GM12801 (cell line): ENCODE results near the gene SLC39A11.

Experiments
- TF ChIP-seq, protein P1 (sequence below): IDR thresholded peaks from one replicate; pipeline ENCODE4 v1.5.1; 2011; ENCODE audit warnings: control low read depth; ENCODE audit not compliant: insufficient read length; ENCODE audit errors: extremely low read depth

Gene SLC39A11

DNA sequence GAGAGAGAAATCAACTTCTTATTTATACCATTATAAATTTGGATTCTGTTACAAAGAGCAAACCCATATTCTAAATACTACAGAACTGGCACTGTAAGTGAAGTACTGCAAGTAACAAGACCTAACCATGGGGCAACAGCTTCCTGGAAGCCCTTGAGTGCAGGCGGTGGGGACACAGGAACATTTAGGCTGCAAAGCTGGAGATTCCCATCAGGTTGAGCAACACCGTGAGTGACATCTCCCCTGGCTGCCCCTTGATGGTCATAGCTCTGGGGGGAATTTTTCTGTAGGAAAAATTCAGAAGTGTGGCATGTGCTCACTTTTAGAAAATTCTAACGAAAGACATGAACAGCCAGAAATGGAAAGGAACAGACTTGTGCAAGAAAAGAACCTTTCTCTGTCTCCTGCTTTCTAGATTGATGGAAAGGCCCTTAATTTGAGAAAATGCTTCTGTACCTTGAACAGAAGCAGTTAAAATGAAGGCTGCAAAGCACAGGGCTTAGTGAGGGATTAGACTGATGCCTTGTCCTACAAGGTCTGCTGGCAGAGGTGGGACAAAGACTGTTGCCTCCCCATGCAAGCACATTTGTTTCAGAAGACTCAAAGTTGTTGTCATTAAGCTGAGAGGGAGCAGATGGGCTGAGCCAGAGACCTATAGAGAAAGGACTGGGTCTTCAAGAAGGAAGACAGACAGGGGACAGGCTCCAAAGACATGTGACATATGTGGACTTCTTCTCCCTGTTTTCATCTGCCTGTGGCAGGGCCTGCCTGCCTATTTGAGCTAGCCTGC lies 380.8 kb downstream of the SLC39A11 start:
- TF ChIP-seq, protein P1, sequence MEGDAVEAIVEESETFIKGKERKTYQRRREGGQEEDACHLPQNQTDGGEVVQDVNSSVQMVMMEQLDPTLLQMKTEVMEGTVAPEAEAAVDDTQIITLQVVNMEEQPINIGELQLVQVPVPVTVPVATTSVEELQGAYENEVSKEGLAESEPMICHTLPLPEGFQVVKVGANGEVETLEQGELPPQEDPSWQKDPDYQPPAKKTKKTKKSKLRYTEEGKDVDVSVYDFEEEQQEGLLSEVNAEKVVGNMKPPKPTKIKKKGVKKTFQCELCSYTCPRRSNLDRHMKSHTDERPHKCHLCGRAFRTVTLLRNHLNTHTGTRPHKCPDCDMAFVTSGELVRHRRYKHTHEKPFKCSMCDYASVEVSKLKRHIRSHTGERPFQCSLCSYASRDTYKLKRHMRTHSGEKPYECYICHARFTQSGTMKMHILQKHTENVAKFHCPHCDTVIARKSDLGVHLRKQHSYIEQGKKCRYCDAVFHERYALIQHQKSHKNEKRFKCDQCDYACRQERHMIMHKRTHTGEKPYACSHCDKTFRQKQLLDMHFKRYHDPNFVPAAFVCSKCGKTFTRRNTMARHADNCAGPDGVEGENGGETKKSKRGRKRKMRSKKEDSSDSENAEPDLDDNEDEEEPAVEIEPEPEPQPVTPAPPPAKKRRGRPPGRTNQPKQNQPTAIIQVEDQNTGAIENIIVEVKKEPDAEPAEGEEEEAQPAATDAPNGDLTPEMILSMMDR: no peak

DNA sequence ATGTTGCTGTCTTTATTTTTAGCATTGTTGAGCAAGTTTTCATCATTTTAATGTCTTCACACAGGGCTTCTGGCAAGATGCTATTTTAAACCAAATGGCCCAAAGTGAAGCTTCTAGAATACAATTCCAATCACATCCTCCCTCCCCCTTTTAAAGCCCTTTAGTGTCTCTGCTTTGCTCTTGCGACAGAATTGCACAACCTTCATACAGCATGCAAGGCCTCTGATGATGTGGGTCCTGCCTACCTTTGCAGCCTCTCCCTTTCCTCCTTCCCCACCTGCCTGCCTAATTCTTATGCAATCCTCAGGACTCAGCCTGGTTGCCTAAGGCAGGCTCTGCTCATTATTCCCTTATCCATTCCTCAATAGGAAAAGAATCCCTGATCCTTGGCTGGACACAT lies 381.7 kb downstream of the SLC39A11 start:
- TF ChIP-seq, protein P1: no peak

DNA sequence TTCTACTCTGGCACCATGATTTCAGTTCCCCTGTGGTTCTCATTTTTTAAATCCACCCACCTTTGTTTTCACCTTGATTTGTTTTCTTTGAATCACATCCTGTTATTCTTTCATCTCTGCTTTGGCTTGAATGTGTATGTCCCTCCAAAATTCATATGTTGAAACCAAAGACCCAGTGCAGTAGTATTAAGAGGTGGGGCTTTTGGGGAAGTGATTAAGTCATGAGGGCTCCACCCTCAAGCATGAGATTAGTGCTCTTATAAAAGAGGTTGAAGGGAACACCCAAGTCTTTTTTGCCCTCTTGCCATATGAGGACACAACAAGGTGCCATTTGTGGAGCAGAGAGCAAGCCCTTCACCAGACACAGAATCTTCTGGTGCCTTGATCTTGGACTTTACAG lies 382.3 kb downstream of the SLC39A11 start:
- TF ChIP-seq, protein P1: no peak

DNA sequence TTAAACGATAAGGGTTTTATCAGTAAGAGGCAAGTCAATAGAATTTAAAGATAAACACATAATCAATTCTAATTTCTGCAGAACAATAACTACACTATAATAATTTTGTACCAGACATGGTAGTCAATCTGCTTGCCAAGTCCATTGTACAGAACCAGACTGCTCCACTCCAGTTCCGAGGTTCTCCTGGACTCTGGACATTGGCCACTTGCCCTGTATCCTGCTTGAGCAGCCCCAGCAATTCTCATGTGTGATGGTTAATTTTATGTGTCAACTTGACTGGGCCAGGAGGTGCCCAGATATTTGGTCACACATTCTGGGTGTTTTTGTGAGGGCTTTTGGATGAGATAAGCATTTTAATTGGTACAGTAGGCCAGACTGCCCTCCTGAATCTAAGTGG lies 384.6 kb downstream of the SLC39A11 start:
- TF ChIP-seq, protein P1: no peak

DNA sequence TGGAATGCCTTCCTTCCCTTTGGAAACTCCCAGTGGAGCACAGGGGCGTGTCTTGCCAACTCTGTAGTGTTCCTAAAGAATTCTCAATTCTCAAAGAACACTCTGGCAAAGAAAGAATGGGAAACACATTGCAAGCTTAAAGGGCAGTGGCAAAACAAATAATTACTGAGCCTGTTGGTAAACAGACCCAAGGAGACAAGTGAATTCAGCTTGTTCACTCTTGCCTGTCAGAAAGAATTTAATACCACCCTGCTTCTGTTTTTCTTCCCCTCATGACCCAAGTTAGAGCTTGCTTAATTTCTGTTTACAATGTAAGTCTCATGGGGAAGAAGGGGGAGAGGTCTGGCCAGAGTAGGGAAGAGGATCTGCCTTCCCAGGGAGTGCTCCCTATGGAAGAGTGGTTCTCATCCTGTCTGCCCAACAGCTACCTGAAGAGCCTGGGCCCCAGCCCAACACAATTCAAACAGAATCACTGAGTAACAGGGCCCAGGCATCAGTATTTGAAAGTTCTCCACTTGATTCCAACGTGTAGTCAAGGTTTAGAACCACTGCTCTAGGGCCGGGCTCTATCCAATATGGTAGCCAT lies 386.0 kb downstream of the SLC39A11 start:
- TF ChIP-seq, protein P1: no peak

DNA sequence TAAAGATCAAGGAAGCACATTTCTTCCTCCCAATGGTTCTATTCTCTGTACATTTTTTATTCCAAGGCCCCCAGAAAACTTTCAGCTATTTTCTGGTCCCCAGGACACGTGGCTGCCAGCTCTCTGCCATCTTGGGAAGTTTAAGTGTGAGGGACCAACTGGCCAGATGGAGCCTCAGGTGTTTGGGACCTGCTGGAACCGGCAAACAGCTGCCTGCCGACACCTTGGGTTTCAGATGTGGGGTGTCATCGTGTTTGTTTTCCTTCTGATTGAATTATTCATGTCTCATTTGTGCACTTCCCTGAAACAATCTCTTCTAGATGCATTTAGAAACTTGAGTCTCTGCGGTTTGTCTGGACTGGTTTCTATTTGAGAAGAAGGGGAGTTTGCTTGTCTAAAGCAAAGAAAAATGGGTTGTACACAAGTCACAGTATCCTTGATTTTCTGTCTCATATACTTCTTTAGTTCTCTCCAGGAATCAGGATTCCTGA lies 386.5 kb downstream of the SLC39A11 start:
- TF ChIP-seq, protein P1: no peak

DNA sequence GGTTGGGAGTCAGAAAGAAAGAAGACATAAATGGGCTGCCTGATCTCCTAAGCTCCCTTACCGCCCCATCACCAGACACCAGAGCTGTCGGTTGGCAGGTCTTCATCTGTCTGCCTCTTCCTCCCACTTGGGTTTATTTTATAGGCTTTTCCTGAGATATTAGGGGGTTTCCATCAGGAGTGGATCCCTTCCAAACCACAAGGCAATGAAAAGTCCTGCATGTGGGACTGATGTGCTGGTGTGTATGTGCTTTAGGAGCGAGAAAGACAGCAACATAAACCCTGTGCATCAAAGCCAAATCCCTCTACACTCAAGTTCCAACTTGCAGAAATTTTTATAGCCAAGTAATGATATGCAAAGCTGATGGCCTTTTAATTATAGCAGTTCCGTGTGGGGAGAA lies 389.5 kb downstream of the SLC39A11 start:
- TF ChIP-seq, protein P1: no peak
